KBM-7 (cell line): ENCODE data around the gene DUSP2.

Source experiments
- DNase-seq: peaks from one replicate; pipeline ENCODE4 v3.0.0-alpha.2; 2015
- in situ Hi-C: fragments of 300-500 bp; cut with MboI; formaldehyde crosslinking; loops from 2 replicates; pipeline ENCODE4 v1.14.3; 2020; ENCODE audit warnings: low sequenced_read_pairs, low pct_unique_long_range_greater_than_20kb, mixed read lengths

DUSP2 gene

GRCh38 chr2:96108541-96109360 lies 36.5 kb downstream of the DUSP2 start:
- DNase-seq, result no peak
- in situ Hi-C loops, result loop anchor here (25.0 kb wide), 1 partner anchor 96 kb away; no protein-coding TSS in a partner anchor

GRCh38 chr2:96108151-96108540 lies 37.1 kb downstream of the DUSP2 start:
- DNase-seq, result no peak

GRCh38 chr2:96107708-96108065 lies 37.6 kb downstream of the DUSP2 start:
- no peak for DNase-seq
- in situ Hi-C loops, result loop anchor here (25.0 kb wide), 1 partner anchor 95 kb away; no protein-coding TSS in a partner anchor

More at GRCh38 chr2:96108151-96108540, 37.1 kb downstream of the DUSP2 start:
- in situ Hi-C loops, result loop anchor here (25.0 kb wide), 1 partner anchor 96 kb away; no protein-coding TSS in a partner anchor

GRCh38 chr2:96106991-96107707 lies 38.1 kb downstream of the DUSP2 start:
- DNase-seq, result no peak
- in situ Hi-C loops, result loop anchor here (25.0 kb wide), 1 partner anchor 95 kb away; no protein-coding TSS in a partner anchor

- no peak for DNase-seq
- in situ Hi-C loops, result loop anchor here (25.0 kb wide), 1 partner anchor 94 kb away; no protein-coding TSS in a partner anchor
Measured at GRCh38 chr2:96105994-96106715, 39.1 kb downstream of the DUSP2 start.

- no peak for DNase-seq
- in situ Hi-C loops, result loop anchor here (25.0 kb wide), 1 partner anchor 93 kb away; no protein-coding TSS in a partner anchor
Measured at GRCh38 chr2:96105152-96105915, 39.9 kb downstream of the DUSP2 start.

GRCh38 chr2:96104487-96104861 lies 40.8 kb downstream of the DUSP2 start:
- no peak for DNase-seq
- in situ Hi-C loops, result loop anchor here (25.0 kb wide), 1 partner anchor 92 kb away; no protein-coding TSS in a partner anchor

- in situ Hi-C loops, result loop anchor here (25.0 kb wide), 1 partner anchor 92 kb away; no protein-coding TSS in a partner anchor
Measured at GRCh38 chr2:96103761-96104486, 41.3 kb downstream of the DUSP2 start.

GRCh38 chr2:96103187-96103601 lies 42.0 kb downstream of the DUSP2 start:
- in situ Hi-C loops, result loop anchor here (25.0 kb wide), 1 partner anchor 91 kb away; no protein-coding TSS in a partner anchor
- no peak for DNase-seq

More at GRCh38 chr2:96103761-96104486, 41.3 kb downstream of the DUSP2 start:
- peak; percentile 23 for DNase-seq

- in situ Hi-C loops, result loop anchor here (25.0 kb wide), 1 partner anchor 90 kb away; no protein-coding TSS in a partner anchor
- DNase-seq, result no peak
Measured at GRCh38 chr2:96102596-96103186, 42.5 kb downstream of the DUSP2 start.

GRCh38 chr2:96100893-96101304 lies 44.3 kb downstream of the DUSP2 start:
- in situ Hi-C loops, result loop anchor here (25.0 kb wide), 1 partner anchor 89 kb away; no protein-coding TSS in a partner anchor
- DNase-seq, result no peak

GRCh38 chr2:96099861-96100798 lies 45.1 kb downstream of the DUSP2 start:
- peak; percentile 35 for DNase-seq

GRCh38 chr2:96098900-96099590 lies 46.2 kb downstream of the DUSP2 start:
- in situ Hi-C loops, result no loop called here

More at GRCh38 chr2:96099861-96100798, 45.1 kb downstream of the DUSP2 start:
- in situ Hi-C loops, result loop anchor here (25.0 kb wide), 1 partner anchor 88 kb away; no protein-coding TSS in a partner anchor

GRCh38 chr2:96097951-96098823 lies 47.1 kb downstream of the DUSP2 start:
- DNase-seq, result no peak
- in situ Hi-C loops, result no loop called here

More at GRCh38 chr2:96098900-96099590, 46.2 kb downstream of the DUSP2 start:
- DNase-seq, result no peak

GRCh38 chr2:96097441-96097840 lies 47.8 kb downstream of the DUSP2 start:
- in situ Hi-C loops, result no loop called here
- DNase-seq, result no peak
